Activated naive CD4-positive, alpha-beta T cell treated with anti-CD3 and anti-CD28 coated beads for 36 hours (primary cell): ENCODE measurements around the gene TRIM25. TPM values are rescaled to one million over a fixed set of nuclear protein-coding genes. Genes with fewer than 3 reads are reported as not detected.
A peak's percentile ranks its signal among the peaks of the same experiment; 100 is the strongest.
"Not testable (repeated sequence)": the region's sequence is repeated elsewhere in the genome, so short reads cannot be mapped to it uniquely, and the experiment has no call there.

ENCODE experiments used
- CTCF ChIA-PET: fragments of 350-600 bp; sonication (Branson Sonifier 250); formaldehyde crosslinking; loops from one replicate; lab custom pipeline; 2021; ENCODE audit warnings: antibody characterized with exemption; lab: Charles Lee
- DNase-seq: peaks from one replicate; pipeline ENCODE4 v3.0.0-alpha.2; 2020
- H3K27ac Mint-ChIP-seq: one replicate; pipeline ENCODE4 v1.8.0; 2021; ENCODE audit warnings: mild to moderate bottlenecking, mixed read lengths
- H3K27me3 Mint-ChIP-seq: one replicate; pipeline ENCODE4 v1.8.0; 2021; ENCODE audit warnings: low read depth, mixed read lengths
- H3K36me3 Mint-ChIP-seq: one replicate; pipeline ENCODE4 v1.8.0; 2021; ENCODE audit warnings: low read depth, mixed read lengths
- H3K4me1 Mint-ChIP-seq: one replicate; pipeline ENCODE4 v1.8.0; 2021; ENCODE audit warnings: low read depth, mixed read lengths
- H3K4me3 Mint-ChIP-seq: one replicate; pipeline ENCODE4 v1.8.0; 2021; ENCODE audit warnings: mild to moderate bottlenecking, moderate library complexity, mixed read lengths
- H3K9me3 Mint-ChIP-seq: one replicate; pipeline ENCODE4 v1.8.0; 2021; ENCODE audit warnings: mixed read lengths
- intact Hi-C: fragments of 100-400 bp; cut with micrococcal nuclease; formaldehyde crosslinking; loops from one replicate; pipeline ENCODE4 v1.15.1; 2023
- total RNA-seq, 2 experiments: library from RNA; stranded (reverse); gene quantifications; one replicate each; pipeline ENCODE4 v1.2.3, GENCODE V29; 2021

The TRIM25 gene, protein sequence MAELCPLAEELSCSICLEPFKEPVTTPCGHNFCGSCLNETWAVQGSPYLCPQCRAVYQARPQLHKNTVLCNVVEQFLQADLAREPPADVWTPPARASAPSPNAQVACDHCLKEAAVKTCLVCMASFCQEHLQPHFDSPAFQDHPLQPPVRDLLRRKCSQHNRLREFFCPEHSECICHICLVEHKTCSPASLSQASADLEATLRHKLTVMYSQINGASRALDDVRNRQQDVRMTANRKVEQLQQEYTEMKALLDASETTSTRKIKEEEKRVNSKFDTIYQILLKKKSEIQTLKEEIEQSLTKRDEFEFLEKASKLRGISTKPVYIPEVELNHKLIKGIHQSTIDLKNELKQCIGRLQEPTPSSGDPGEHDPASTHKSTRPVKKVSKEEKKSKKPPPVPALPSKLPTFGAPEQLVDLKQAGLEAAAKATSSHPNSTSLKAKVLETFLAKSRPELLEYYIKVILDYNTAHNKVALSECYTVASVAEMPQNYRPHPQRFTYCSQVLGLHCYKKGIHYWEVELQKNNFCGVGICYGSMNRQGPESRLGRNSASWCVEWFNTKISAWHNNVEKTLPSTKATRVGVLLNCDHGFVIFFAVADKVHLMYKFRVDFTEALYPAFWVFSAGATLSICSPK
- 100 to 1,000 TPM; 157 to 161 TPM for total RNA-seq

DNA sequence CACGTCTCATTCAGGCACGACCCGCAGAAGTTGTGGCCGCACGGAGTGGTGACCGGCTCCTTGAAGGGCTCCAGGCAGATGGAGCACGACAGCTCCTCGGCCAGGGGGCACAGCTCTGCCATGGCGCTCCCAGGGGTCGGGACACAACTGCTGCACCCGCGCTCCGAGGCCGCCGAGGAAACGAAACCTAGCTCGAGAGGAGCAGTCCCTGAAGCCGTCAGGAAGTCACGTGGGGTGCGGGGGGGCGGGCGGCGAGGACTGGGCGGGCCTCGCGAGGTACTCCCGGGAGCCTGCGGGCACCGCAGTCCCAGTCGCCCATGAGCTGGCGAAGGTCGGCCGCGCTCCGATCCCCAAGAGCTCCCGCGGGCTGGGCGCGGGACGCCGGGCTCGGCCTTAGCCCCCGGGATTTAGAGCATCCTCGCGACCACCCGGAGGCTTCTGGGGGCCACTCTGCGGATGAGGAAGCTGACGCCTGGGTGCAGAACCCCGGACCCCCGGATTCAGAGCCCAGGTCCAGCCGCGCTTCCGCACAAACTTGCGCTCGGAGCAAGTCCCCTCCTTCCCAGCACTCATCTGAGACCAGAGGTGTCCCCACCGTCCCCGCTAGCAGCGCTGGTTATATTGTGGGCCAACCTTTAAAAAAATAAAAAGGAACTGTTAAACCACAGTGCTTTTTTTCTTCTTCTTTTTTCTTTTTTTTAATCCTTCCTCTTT lies at the start of gene TRIM25:
TRIM25 (minus strand) TSS at position 183 of the 714 bp plus-strand sequence; CDS start at position 122, 61 bp downstream.
- CTCF ChIA-PET: interaction anchor here (0.7 to 1.8 kb wide), 3 partner anchors 12 to 25 kb away, joined by 3 to 7 read pairs (median 3); no protein-coding TSS in a partner anchor
- DNase-seq: peak; percentile 94
- Mint-ChIP-seq H3K9me3 (peaks cover 4% of the 10 kb centered on the region), H3K4me1 (peaks cover 50% of the 10 kb centered on the region), H3K36me3 (peaks cover 39% of the 10 kb centered on the region), H3K27ac (peak within 1 kb of the TSS; percentile 98), H3K4me3 (peak within 1 kb of the TSS; percentile 83), H3K27me3 (no peaks in the 10 kb centered on the region)
- intact Hi-C loops: loop anchor here (1.0 to 5.0 kb wide), 5 partner anchors 21 to 81 kb away; partner anchors contain the start of genes C17orf67, COIL and SCPEP1

DNA sequence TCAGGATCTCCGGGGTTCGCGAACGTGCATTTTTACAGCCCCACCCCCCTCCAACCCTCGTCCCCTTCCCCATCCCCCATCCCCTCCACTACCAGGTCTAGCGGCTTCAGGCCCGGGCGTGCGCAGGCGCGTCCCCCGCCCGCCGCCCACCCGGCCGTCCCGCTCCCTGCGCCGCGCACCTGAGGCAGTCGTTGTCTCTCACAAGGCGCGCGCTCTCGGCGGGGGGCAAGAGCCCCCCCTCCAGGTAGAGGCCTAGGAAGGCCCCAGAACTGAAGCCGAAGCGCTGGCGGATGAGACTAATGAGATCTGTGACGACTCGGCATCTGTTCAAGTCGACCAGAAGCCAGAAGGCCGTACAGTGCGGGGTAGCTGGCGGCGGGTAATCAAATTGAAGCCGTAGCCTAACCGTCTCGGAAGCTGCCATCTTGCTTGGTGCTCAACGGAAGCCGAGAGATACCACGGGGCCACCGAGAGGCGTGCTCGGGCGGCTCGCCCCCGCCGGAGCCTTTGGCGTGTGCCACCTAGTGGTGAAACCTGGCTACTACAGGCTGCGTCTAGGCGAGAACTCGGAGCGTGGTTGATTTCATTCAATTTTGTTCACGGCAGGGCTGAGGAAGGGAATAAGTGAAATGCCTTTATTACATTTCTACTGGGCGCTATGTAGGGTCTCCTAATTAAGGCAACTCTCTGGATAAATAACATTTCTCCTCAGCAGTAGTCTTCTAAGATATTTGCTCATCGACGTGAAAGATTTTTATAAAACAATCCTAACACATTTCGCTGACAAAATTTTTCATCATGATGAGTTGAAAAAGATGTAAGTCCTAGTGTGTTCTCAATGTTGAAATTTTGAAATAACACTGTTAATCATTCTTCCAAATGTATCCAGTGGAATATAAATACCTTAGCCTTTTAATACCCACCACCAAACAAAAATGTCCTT lies 47.0 kb upstream of the TRIM25 start, which contains the start of gene COIL:
COIL (minus strand) TSS at position 455 of the 943 bp plus-strand sequence; CDS start at position 424, 31 bp downstream.
- peak; percentile 97 for DNase-seq
- peak within 1 kb of the TSS; percentile 80 for H3K4me3 Mint-ChIP-seq
- intact Hi-C loops: loop anchor here (1.0 to 5.0 kb wide), 6 partner anchors 17 to 369 kb away; partner anchors contain the start of genes AKAP1, DGKE, NOG and SCPEP1
- H3K36me3 Mint-ChIP-seq: no peaks in the 10 kb centered on the region
- H3K27me3 Mint-ChIP-seq: no peaks in the 10 kb centered on the region
- no peaks in the 10 kb centered on the region for H3K9me3 Mint-ChIP-seq
- CTCF ChIA-PET: interaction anchor here (0.6 to 2.4 kb wide), 4 partner anchors 41 to 1615 kb away, joined by 3 to 11 read pairs (median 4); no protein-coding TSS in a partner anchor
- peak within 1 kb of the TSS; percentile 81 for H3K27ac Mint-ChIP-seq
- peaks cover 25% of the 10 kb centered on the region for H3K4me1 Mint-ChIP-seq

DNA sequence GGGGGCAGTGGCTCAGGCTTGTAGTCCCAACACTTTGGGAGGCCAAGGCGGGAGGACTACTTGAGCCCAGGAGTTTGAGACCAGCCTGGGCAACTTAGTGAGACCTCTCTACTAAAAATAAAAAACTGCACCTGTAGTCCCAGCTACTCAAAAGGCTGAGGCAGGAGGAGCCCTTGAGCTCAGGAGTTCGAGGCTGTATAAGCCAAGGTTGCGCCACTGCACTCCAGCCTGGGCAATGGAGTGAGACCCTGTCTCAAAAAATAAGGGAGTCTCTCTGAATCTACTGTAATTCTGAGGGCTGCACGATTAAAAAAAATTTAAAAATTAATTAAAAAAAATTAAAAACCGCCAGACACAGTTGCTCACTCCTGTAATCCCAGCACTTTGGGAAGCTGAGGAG lies 43.1 kb upstream of the TRIM25 start:
- Mint-ChIP-seq H3K36me3 (no peaks in the 10 kb centered on the region), H3K27me3 (no peaks in the 10 kb centered on the region), H3K4me3 (no peak overlapping the region), H3K4me1 (peaks cover 25% of the 10 kb centered on the region), H3K27ac (no peak overlapping the region), H3K9me3 (no peaks in the 10 kb centered on the region)
- DNase-seq: no peak
- CTCF ChIA-PET: no interaction called here
- intact Hi-C loops: no loop called here

DNA sequence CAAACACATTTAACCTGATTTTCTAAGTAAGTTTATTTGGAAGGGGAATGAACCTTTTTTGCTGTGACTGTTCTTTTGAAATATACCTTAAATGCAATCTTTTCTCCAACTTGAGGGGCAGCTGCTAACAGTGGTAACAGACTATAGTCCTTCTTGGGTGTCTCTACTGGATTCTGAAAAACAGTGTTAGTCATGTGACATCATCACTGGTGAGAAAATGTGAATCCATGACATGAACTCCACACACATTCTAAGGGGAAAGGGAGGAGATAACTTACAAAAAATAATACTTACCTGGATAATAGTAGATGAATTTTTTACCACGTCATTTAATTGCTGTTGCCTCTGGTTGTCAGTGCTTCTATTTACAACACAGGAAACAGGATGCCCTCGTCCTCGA lies 35.7 kb upstream of the TRIM25 start:
- H3K27me3 Mint-ChIP-seq: no peaks in the 10 kb centered on the region
- CTCF ChIA-PET: no interaction called here
- H3K4me1 Mint-ChIP-seq: no peaks in the 10 kb centered on the region
- peaks cover 23% of the 10 kb centered on the region for H3K36me3 Mint-ChIP-seq
- no peak overlapping the region for H3K27ac Mint-ChIP-seq
- no peak for DNase-seq
- no peaks in the 10 kb centered on the region for H3K9me3 Mint-ChIP-seq
- no peak overlapping the region for H3K4me3 Mint-ChIP-seq
- intact Hi-C loops: no loop called here

DNA sequence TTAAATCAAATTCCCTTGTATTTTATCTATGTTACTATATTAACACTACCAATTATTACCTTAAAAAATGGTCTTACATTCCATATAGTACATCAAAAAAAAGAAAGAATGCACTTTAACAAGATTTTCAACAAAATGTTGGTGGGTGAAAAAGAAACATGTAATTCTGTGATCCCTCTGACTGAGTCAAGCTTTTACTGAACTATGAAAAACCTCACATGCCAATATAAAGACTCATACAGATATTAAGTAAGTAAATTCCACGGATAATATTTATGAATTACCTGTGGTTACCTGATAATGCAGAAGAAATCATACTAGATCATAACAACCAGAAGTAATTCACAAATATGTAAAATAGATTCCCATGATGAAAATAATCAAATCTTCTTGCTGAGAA lies 34.6 kb upstream of the TRIM25 start:
- Mint-ChIP-seq H3K4me1 (peaks cover 3% of the 10 kb centered on the region), H3K27me3 (no peaks in the 10 kb centered on the region), H3K4me3 (no peak overlapping the region), H3K27ac (no peak overlapping the region), H3K36me3 (peaks cover 29% of the 10 kb centered on the region), H3K9me3 (no peaks in the 10 kb centered on the region)
- CTCF ChIA-PET: interaction anchor here (0.7 kb wide), 1 partner anchor 9 kb away, joined by 4 read pairs; no protein-coding TSS in a partner anchor
- intact Hi-C loops: no loop called here
- DNase-seq: no peak

DNA sequence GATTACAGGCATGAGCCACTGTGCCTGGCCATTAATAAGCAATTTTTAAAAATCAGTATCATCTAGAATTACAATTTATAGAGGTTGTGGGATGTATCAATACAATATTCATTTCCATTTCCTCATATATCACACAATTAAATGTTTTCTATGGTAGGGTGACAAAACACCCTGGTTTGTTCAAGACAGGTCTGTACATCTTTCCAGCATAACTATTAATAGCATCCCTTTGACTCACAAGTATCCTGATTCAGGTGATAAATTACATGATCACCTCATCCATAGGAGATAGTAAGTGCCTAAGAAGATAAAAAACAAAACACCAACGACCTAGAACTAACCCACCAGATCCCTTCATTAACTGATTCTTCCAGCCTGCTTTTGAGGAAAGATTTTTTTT lies 33.9 kb upstream of the TRIM25 start:
- no peak for DNase-seq
- Mint-ChIP-seq H3K4me3 (no peak overlapping the region), H3K4me1 (peaks cover 4% of the 10 kb centered on the region), H3K9me3 (no peaks in the 10 kb centered on the region), H3K27ac (no peak overlapping the region), H3K27me3 (no peaks in the 10 kb centered on the region), H3K36me3 (peaks cover 29% of the 10 kb centered on the region)
- CTCF ChIA-PET: interaction anchor here (0.6 to 0.7 kb wide), 2 partner anchors 8 to 131 kb away, joined by 3 to 4 read pairs; no protein-coding TSS in a partner anchor
- intact Hi-C loops: no loop called here

DNA sequence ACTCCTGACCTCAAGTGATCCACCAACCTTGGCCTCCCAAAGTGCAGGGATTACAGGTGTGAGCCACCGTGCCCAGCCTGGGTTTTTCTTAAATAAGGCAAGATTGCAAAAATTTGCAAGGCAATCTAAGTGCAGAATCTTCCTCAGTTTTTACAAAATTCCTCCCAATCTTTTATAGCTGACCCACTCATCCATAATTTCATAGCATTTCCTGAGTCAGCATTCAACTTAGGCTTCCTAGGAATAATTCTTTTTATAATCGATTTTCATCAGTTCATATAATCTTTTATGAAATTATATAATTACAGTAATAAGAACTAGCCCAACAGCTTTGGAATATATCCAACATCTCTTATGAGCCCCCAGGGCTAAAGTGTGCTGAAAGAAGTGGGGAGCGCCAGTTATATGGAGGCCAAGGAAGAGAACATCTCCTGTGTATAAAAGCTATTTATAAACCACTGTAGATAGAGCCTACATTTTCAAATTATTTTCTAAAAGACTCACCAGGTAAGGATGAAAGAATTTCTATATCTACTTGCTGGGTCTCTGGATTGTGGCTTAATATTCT lies 32.2 kb upstream of the TRIM25 start:
- no peak for DNase-seq
- no peaks in the 10 kb centered on the region for H3K27me3 Mint-ChIP-seq
- no peaks in the 10 kb centered on the region for H3K9me3 Mint-ChIP-seq
- no peak overlapping the region for H3K4me3 Mint-ChIP-seq
- H3K36me3 Mint-ChIP-seq: peaks cover 38% of the 10 kb centered on the region
- CTCF ChIA-PET: no interaction called here
- no peak overlapping the region for H3K27ac Mint-ChIP-seq
- peaks cover 4% of the 10 kb centered on the region for H3K4me1 Mint-ChIP-seq
- intact Hi-C loops: no loop called here

DNA sequence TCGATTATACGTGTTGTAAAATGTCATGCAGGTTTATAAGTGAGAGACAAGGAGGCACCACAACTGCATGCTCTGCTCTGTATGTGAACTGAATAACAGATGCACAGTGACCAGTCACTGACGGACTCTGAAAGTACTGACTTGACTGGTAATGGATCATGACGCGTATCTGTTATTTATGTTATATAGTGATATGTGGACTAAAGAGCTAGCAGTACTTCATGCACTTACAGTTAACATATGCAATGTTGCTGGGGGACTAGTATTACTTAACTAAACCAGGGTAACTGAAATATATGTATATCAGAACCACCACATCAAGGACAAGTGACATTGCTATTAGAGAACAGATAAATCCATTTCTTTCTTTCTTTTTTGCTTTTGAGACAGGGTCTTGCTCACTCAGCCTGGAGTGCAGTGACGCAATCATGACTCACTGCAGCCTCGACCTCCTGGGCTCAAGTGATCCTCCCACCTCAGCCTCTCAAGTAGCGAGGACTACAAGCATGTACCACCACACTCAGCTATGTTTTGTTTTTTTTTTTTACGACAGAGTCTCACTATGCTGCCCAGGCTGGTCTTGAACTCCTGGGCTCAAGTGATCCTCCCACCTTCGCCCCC lies 29.8 kb upstream of the TRIM25 start:
- Mint-ChIP-seq H3K27me3 (no peaks in the 10 kb centered on the region), H3K4me3 (no peak overlapping the region), H3K9me3 (no peaks in the 10 kb centered on the region), H3K27ac (no peak overlapping the region), H3K36me3 (peaks cover 39% of the 10 kb centered on the region), H3K4me1 (peaks cover 5% of the 10 kb centered on the region)
- no peak for DNase-seq
- CTCF ChIA-PET: interaction anchor here (4.8 kb wide), 1 partner anchor 125 kb away, joined by 91 read pairs; no protein-coding TSS in a partner anchor
- intact Hi-C loops: no loop called here

DNA sequence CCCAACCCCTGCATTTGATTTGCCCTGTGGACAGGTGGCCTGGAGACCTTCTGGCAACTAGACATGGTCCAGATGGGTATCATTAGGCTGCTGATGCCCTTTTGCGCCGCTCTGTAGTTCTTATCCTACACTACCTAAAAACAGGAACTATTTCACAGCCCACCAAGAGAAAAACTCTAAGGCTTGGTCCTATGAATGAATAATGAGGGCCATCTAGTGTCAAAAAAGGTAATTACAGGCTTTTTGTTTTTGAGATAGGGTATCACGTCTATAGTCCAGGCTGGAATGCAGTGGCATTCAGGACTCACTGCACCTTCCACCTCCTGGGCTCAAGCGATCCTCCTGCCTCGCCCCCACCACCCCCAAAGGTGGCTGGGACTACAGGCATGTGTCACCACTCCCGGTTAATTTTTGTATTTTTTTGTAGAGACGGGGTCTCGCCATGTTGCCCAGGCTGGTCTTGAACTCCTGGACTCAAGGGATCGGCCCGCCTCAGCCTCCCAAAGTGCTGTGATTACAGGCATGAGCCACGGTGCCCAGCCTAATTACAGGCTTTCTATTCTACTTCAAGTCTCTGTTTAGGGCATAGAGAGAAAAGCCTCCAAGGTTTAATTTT lies 26.1 kb upstream of the TRIM25 start:
- H3K4me3 Mint-ChIP-seq: no peak overlapping the region
- no peaks in the 10 kb centered on the region for H3K27me3 Mint-ChIP-seq
- CTCF ChIA-PET: interaction anchor here (0.6 to 4.8 kb wide), 20 partner anchors 8 to 179 kb away, joined by 3 to 91 read pairs (median 5); partner anchors contain the start of gene TRIM25
- peaks cover 44% of the 10 kb centered on the region for H3K36me3 Mint-ChIP-seq
- no peak for DNase-seq
- intact Hi-C loops: loop anchor here (1.0 to 2.0 kb wide), 3 partner anchors 26 to 121 kb away; partner anchors contain the start of gene TRIM25
- H3K9me3 Mint-ChIP-seq: no peaks in the 10 kb centered on the region
- H3K4me1 Mint-ChIP-seq: peaks cover 14% of the 10 kb centered on the region
- no peak overlapping the region for H3K27ac Mint-ChIP-seq

DNA sequence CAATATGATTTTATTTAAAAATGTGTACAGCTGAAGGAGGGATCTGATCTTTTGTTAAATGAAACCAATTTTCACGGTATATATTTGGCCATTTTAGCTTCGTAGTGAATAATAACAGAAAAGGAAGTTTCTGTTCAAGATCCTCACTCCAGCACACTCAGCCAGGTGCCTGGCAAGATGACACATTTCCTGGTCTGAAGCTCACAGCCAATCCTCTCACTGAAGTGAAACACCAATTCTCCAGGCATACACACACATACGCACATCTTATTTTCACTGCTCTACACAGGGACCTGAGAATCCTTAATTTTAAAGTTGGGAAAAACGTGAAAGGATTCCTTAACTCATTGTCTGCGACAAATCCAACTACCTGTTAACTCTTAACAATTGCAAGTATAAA lies 24.4 kb upstream of the TRIM25 start:
- H3K9me3 Mint-ChIP-seq, intact Hi-C loops, DNase-seq, H3K27me3 Mint-ChIP-seq, H3K4me3 Mint-ChIP-seq: not testable (repeated sequence)
- peak overlapping the region; percentile 12 for H3K27ac Mint-ChIP-seq
- H3K4me1 Mint-ChIP-seq: peaks cover 10% of the 10 kb centered on the region
- H3K36me3 Mint-ChIP-seq: peaks cover 42% of the 10 kb centered on the region
- CTCF ChIA-PET: interaction anchor here (0.7 to 1.0 kb wide), 2 partner anchors 114 to 118 kb away, joined by 3 to 5 read pairs; no protein-coding TSS in a partner anchor
